ENCODE measurements around the gene ANKS4B.

- TF ChIP-seq CTCF (IDR thresholded peaks at IDR 0.05) (no peak), EP300 (IDR thresholded peaks at IDR 0.05) (no peak)
These were observed 46.0 kb downstream of the ANKS4B start for GRCh38 chr16:21279501-21279900.
